ENCODE results near the gene PEX14.

PEX14 gene

DNA sequence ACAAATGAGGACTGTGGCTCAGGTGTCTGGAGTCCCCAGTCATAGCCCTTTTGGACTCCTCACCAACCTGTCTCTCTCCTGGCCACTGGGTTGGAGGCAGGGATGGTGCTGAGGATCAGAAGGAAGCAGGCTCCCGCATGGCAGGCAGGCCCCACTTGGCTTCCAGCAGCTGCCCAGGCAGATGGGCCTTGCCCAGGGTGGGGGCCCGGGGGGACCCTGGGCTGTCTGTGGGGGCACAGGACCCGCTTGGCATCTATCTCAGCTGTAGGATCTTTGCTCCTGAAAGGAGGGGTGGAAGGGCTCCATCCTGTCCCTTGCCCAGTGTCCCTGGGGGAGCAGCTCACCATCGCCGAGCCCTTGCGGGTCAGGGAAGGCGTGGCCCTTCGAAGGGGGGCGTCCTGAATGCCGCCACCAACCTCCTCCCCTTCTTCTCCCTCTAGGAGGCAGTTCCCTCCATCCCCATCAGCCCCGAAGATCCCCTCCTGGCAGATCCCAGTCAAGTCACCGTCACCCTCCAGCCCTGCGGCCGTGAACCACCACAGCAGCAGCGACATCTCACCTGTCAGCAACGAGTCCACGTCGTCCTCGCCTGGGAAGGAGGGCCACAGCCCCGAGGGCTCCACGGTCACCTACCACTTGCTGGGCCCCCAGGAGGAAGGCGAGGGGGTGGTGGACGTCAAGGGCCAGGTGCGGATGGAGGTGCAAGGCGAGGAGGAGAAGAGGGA, 154.5 kb downstream of the PEX14 start:
- TF ChIP-seq FOXP2 (optimal IDR thresholded peaks at IDR 0.05; ENCODE audit: borderline replicate concordance, extremely low read depth, extremely low read length, insufficient read depth) = no peak
- TF ChIP-seq, protein P1, sequence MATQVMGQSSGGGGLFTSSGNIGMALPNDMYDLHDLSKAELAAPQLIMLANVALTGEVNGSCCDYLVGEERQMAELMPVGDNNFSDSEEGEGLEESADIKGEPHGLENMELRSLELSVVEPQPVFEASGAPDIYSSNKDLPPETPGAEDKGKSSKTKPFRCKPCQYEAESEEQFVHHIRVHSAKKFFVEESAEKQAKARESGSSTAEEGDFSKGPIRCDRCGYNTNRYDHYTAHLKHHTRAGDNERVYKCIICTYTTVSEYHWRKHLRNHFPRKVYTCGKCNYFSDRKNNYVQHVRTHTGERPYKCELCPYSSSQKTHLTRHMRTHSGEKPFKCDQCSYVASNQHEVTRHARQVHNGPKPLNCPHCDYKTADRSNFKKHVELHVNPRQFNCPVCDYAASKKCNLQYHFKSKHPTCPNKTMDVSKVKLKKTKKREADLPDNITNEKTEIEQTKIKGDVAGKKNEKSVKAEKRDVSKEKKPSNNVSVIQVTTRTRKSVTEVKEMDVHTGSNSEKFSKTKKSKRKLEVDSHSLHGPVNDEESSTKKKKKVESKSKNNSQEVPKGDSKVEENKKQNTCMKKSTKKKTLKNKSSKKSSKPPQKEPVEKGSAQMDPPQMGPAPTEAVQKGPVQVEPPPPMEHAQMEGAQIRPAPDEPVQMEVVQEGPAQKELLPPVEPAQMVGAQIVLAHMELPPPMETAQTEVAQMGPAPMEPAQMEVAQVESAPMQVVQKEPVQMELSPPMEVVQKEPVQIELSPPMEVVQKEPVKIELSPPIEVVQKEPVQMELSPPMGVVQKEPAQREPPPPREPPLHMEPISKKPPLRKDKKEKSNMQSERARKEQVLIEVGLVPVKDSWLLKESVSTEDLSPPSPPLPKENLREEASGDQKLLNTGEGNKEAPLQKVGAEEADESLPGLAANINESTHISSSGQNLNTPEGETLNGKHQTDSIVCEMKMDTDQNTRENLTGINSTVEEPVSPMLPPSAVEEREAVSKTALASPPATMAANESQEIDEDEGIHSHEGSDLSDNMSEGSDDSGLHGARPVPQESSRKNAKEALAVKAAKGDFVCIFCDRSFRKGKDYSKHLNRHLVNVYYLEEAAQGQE (IDR thresholded peaks at IDR 0.05; ENCODE audit: insufficient read depth in 1 of 2, low read depth in 2 of 2, low read length in 2 of 2) = no peak

DNA sequence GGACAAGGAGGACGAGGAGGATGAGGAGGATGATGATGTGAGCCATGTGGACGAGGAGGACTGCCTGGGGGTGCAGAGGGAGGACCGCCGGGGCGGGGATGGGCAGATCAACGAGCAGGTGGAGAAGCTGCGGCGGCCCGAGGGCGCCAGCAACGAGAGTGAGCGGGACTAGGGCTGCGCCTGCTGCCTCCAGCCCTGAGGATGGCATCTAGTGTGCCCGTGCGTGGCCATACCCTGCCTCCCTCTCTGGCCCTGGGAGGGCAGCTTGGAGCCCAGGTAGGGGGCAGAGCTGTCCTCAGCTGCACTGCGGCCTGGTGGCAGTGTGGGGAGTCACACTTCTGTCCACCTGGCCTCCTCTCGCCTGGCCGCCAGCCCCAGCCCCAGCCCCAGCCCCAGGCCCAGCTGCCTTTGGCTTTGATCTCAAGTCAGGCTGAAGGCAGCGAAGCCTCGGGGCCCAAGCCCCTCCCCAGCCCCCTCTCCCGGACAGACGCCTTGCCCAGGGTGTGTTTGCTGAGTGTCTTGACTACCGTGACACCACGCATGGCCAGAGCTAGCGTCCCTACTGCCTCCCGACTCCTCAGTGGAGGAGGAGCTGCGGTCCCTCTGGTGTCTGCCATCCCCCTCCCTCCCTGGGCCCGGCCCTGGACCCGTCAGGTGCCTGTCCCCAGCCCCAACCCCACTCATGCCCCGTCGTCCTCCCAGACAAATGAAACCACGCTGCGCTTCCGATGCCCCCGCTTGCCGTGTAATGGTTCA, 155.2 kb downstream of the PEX14 start:
- TF ChIP-seq FOXP2 (optimal IDR thresholded peaks at IDR 0.05; ENCODE audit: borderline replicate concordance, extremely low read depth, extremely low read length, insufficient read depth) (no peak), SIN3A (IDR thresholded peaks at IDR 0.05; ENCODE audit: borderline replicate concordance, insufficient read depth, low read length) (no peak), POLR2AphosphoS5 (IDR thresholded peaks at IDR 0.05; ENCODE audit: low read depth, low read length) (no peak), TAF1 (IDR thresholded peaks at IDR 0.05; ENCODE audit: borderline replicate concordance, insufficient read depth, low read length) (no peak)
- TF ChIP-seq, protein P1 (IDR thresholded peaks at IDR 0.05; ENCODE audit: insufficient read depth in 1 of 2, low read depth in 2 of 2, low read length in 2 of 2) = no peak

DNA sequence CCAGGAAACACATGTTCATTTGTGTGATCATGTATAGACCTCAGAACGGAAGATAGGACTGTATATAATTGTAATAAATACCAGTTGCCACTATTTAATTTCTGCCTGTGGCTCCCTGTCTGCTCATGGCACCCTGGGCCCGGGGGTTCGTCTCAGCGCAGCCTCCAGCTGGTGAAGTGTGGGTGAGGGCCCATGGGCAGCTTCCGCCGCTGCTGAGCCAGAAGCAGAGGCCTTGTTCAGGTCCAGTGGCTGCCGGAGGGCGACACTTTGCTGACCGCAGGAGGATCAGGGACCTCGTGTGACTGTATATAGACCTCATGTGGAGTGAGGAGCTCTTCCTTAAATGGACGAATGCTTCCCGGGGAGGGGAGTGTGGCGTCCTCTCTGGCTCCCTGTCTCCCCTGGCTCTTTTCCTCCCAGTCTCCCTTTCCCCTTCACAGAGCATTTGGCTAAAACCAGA, 155.9 kb downstream of the PEX14 start:
- no peak for TF ChIP-seq POLR2AphosphoS5 (IDR thresholded peaks at IDR 0.05; ENCODE audit: low read depth, low read length)

DNA sequence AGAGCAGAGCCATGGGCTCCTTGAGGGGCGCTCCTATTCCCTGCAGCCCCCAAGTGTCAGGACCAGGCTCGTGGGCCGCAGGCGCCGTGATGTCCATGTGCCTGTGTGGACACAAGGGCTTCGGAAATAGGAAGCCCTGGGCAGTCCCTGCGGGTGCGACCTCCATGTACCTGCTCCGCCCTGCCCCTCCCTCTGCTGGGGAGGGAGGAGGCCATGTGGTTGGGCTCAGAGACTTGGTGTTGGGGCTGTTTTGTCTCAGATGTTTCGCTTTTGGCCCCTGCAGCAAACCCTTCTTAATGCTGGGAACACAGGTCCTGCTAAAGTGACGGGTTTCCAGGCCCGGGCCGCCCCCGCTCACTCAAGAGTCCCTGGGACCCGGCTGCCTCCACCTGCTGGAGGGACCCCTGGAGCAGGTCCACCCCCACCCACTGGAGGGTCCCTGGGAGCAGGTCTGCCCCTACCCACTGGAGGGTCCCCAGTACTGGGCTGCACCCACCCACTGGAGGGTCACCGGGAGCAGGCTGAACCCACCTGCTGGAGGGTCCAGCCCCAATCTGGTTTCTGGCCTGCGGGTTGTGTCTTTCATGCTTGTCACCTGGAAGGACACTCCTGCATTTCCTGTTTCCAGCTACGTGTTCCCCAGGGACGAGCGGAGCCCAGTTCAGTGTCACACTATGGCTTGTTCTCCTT, 156.5 kb downstream of the PEX14 start:
- TF ChIP-seq, protein P1 (IDR thresholded peaks at IDR 0.05; ENCODE audit: insufficient read depth in 1 of 2, low read depth in 2 of 2, low read length in 2 of 2) = no peak
- TF ChIP-seq SIN3A (IDR thresholded peaks at IDR 0.05; ENCODE audit: borderline replicate concordance, insufficient read depth, low read length) (no peak), POLR2AphosphoS5 (IDR thresholded peaks at IDR 0.05; ENCODE audit: low read depth, low read length) (no peak), TAF1 (IDR thresholded peaks at IDR 0.05; ENCODE audit: borderline replicate concordance, insufficient read depth, low read length) (no peak), FOXP2 (optimal IDR thresholded peaks at IDR 0.05; ENCODE audit: borderline replicate concordance, extremely low read depth, extremely low read length, insufficient read depth) (no peak)

DNA sequence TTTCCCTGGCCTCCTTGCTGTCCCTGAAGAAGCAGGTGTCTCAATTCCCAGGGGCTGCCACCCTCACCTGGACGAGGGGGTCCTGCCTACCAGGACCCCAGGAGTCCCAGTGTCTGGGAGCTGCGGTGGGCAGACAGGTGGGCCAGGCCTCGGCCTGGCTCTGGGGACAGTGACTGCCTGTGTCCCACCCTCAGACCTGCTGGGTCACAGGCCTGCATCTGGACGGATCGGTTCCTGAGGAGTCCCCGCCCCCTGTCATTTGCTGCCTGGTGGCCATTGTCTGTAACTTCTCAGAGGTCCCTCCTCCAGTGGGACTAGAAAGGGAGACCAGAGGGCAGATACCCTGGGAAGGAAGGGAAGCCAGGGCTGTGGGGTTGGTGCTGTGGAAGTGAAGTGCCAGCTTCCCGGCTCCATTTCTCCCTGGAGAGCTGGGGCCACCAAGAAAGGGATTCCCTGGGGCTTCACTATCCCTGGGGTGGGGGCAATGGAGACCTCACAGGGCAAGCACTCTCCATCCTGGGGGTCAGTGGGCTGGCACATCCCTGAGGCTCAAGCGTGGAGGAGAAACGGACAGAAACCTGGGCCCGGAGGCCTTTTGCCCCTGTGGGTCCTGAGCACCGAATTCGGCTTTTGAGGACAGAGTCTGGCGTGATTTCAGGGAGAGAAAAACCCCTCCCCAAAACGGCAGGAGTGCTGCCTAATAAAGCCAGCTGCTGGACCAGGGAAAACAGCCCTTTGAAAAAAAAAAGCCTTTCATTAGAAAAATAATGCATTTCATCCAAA, 157.3 kb downstream of the PEX14 start:
- no peak for TF ChIP-seq TAF1 (IDR thresholded peaks at IDR 0.05; ENCODE audit: borderline replicate concordance, insufficient read depth, low read length)
- TF ChIP-seq FOXP2 (optimal IDR thresholded peaks at IDR 0.05; ENCODE audit: borderline replicate concordance, extremely low read depth, extremely low read length, insufficient read depth) = no peak
- no peak for TF ChIP-seq POLR2AphosphoS5 (IDR thresholded peaks at IDR 0.05; ENCODE audit: low read depth, low read length)
- TF ChIP-seq SIN3A (IDR thresholded peaks at IDR 0.05; ENCODE audit: borderline replicate concordance, insufficient read depth, low read length) = no peak
- TF ChIP-seq, protein P1 (IDR thresholded peaks at IDR 0.05; ENCODE audit: insufficient read depth in 1 of 2, low read depth in 2 of 2, low read length in 2 of 2) = no peak
